NCI-H82 treated with DMSO at 0.1 percent for 48 hours (cell line): ENCODE results near the gene SLC35F2.

Experiments used
- DNase-seq: peaks from one replicate; lab custom pipeline; 2025; ENCODE audit not compliant: unreplicated experiment; lab: John Stamatoyannopoulos, UW

Gene SLC35F2

DNA sequence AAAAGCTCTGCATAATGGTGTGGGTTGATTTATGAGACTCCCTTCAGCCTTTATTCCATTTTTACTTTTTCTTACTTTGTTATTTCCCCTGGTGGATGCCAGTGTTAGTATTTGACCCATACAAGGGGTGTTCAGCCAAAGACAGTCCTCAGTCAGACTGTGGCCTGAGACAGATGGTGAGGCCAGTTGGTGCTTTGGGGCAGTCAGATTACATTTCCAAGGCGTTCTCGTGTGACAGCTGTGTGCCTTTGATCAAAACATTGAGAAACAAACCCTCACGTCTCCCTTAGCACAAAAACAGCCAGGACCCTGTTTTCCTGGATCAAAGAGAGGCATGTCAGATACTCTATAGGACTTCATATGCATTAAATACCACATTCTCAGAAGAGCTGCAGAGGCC, 115.4 kb downstream of the SLC35F2 start:
- peak; percentile 74 for DNase-seq

DNA sequence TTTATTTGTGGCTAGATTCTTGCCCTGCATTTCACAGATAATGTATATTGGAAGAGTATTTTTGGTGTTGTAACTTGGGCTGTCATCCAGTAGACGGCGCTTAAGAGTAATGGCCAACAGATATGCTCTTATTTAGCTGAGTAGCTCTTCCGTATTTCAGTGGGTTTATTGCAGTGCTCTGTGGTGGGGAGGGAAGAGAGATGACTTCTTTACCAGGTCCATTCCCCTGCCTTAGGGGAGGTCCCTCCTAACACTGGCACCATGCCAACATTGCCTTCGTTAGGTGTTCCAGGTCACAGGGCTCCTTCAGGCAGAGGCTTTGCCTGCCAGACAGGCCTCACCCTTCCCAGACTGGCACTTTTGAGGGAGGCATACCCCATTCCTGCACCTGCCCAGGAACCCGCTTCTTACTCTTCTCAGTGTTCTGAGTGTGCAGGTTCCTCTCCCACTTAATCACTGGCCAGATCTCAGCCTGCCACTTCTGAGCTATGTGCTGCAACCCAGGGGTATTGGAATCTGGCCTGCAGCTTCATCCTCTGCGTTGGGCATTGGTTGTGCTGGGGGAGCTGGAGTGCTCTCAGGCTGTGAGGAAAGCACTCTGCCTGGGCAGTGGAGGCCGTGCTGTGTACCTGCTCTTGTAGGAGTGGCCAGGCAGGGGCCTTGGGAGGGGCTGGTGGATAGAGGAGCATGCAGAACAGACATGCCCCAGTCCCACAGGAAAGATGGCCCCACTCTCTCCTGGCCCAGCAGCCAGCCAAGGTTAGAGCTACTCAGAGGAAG, 117.4 kb downstream of the SLC35F2 start:
- DNase-seq: no peak
